ENCODE measurements around the gene MOGAT2.
"Not testable (repeated sequence)": the region's sequence is repeated elsewhere in the genome, so short reads cannot be mapped to it uniquely, and the experiment has no call there.

Gene MOGAT2

DNA sequence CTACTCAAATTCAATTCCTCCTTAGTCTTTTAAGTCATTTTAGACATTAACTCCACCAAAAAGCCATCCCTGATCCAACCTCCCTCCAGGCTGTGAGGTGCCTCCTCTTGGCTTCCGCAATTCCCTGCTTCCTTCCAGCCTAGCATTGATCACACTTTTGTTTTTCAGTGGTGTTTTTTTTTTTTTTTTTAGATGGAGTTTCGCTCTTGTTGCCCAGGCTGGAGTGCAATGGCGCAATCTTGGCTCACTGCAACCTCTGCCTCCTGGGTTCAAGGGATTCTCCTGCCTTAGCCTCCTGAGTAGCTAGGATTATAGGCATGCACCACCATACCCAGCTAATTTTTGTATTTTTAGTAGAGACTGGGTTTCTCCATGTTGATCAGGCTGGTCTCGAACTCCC lies 25.5 kb downstream of the MOGAT2 start:
- not testable (repeated sequence) for H3K4me1 ChIP-seq (ENCODE audit: insufficient read depth, low read length); H3K9ac ChIP-seq (ENCODE audit: low read depth, low read length); H3K36me3 ChIP-seq (ENCODE audit: insufficient read depth, low read depth, low read length); H3K4me3 ChIP-seq (ENCODE audit: low read length); H3K27ac ChIP-seq (ENCODE audit: low read length); H3K9me3 ChIP-seq (ENCODE audit: insufficient read depth, low read depth, low read length)
- peaks cover 13% of the 10 kb centered on the region; the same call in 1 of the 2 replicates for H3K27me3 ChIP-seq (ENCODE audit: insufficient read depth, low read length)

DNA sequence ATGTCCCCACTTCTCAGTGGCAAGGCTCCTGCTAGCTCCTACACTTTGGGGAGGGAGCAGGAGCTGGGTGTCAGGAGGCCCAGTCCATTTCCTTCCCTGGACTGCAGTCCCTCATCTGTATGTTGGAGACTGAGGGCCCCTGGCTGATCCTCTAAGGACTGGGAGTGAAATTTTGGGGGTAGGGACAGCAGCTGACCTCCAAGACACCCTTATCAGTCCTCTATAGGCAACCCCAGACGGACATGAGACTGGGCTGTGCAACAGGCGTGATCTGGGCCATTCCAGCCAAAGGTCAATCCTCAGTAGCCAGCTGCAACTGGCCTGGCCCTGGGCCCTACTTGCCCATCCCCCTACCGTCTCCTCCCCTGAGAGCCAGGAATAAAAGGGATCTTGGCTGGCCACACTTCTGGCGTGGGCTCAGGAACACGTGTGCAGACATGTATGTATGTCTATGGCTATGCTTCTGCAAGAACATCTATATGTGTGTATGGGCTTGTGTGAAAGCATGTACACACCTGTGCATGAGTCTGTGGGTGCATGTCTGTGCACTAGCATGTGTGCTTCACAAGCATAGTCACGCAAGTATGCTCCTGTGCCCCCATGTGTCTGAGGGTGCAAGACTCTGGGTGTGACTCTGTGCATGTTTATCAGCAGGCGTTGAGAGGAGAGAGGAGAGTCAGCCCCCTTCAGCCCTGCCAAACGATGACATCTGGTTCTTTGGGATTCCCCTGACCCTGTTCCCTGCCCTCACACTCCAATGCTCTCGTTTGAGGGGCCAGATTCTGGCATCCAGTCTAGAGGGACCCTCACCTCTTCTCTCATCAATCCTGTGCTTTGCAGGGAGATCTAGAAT lies 26.3 kb downstream of the MOGAT2 start:
- Histone ChIP-seq H3K27ac (ENCODE audit: low read length) (no peak overlapping the region), H3K4me1 (ENCODE audit: insufficient read depth, low read length) (no peaks in the 10 kb centered on the region), H3K4me3 (ENCODE audit: low read length) (no peak overlapping the region), H3K27me3 (ENCODE audit: insufficient read depth, low read length) (peaks cover 13% of the 10 kb centered on the region; the same call in 1 of the 2 replicates), H3K36me3 (ENCODE audit: insufficient read depth, low read depth, low read length) (no peaks in the 10 kb centered on the region), H3K9ac (ENCODE audit: low read depth, low read length) (no peak overlapping the region), H3K9me3 (ENCODE audit: insufficient read depth, low read depth, low read length) (peaks cover 7% of the 10 kb centered on the region)

DNA sequence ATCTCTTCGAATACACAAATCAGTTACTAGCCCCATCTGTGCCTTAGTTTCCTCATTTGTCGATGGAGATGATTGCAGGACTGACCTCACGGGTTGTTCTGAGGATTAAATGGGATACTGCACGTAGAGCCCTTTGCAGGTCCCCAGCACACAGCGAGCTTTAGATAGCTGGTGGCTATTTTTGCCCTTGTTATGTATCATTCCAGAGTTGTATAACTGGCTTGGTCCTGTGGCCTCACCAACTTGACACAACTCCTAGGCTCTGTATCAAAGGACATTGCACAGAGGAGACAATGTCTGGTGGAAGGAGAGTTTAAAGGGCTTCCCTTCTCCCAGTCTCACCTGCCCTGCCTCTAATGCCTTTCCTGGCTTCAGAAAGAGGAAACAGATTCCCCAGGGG lies 28.2 kb downstream of the MOGAT2 start:
- no peak overlapping the region for H3K4me3 ChIP-seq (ENCODE audit: low read length)
- no peaks in the 10 kb centered on the region for H3K36me3 ChIP-seq (ENCODE audit: insufficient read depth, low read depth, low read length)
- H3K27ac ChIP-seq (ENCODE audit: low read length): no peak overlapping the region
- H3K27me3 ChIP-seq (ENCODE audit: insufficient read depth, low read length): peaks cover 13% of the 10 kb centered on the region; the same call in 1 of the 2 replicates
- no peak overlapping the region for H3K9ac ChIP-seq (ENCODE audit: low read depth, low read length)
- H3K9me3 ChIP-seq (ENCODE audit: insufficient read depth, low read depth, low read length): peaks cover 7% of the 10 kb centered on the region
- H3K4me1 ChIP-seq (ENCODE audit: insufficient read depth, low read length): no peaks in the 10 kb centered on the region

DNA sequence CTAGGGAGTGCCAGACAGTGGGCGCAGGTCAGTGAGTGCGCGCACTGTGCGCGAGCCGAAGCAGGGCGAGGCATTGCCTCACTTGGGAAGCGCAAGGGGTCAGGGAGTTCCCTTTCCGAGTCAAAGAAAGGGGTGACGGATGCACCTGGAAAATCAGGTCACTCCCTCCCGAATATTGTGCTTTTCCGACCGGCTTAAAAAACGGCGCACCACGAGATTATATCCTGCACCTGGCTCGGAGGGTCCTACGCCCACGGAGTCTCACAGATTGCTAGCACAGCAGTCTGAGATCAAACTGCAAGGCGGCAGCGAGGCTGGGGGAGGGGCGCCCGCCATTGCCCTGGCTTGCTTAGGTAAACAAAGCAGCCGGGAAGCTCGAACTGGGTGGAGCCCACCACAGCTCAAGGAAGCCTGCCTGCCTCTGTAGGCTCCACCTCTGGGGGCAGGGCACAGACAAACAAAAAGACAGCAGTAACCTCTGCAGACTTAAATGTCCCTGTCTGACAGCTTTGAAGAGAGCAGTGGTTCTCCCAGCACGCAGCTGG lies 31.2 kb downstream of the MOGAT2 start:
- not testable (repeated sequence) for H3K36me3 ChIP-seq (ENCODE audit: insufficient read depth, low read depth, low read length); H3K4me3 ChIP-seq (ENCODE audit: low read length); H3K9ac ChIP-seq (ENCODE audit: low read depth, low read length); H3K27ac ChIP-seq (ENCODE audit: low read length); H3K4me1 ChIP-seq (ENCODE audit: insufficient read depth, low read length); H3K9me3 ChIP-seq (ENCODE audit: insufficient read depth, low read depth, low read length)
- H3K27me3 ChIP-seq (ENCODE audit: insufficient read depth, low read length): 0 out of 2 replicates have a peak, but pooled peaks cover 13% of the 10 kb centered on the region

DNA sequence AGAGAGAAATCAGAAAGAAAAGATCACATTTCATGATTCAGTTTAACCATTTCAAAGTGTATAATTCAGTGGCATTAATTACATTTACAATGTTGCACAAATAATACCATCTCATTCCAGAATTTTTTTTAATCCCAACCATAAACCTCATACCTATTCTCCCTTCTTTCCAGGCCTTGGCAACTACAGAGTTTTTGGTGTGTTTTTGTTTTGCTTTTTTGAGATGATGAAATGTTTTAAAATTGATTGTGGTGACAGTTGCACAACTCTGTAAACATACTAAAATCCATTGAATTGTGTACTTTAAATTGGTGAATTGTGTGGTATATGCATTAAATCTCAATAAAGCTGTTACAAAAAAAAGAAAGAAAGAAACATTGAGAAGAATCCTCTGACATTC lies 37.3 kb downstream of the MOGAT2 start:
- H3K27ac ChIP-seq (ENCODE audit: low read length); H3K36me3 ChIP-seq (ENCODE audit: insufficient read depth, low read depth, low read length); H3K4me3 ChIP-seq (ENCODE audit: low read length); H3K4me1 ChIP-seq (ENCODE audit: insufficient read depth, low read length); H3K27me3 ChIP-seq (ENCODE audit: insufficient read depth, low read length); H3K9ac ChIP-seq (ENCODE audit: low read depth, low read length); H3K9me3 ChIP-seq (ENCODE audit: insufficient read depth, low read depth, low read length): not testable (repeated sequence)

DNA sequence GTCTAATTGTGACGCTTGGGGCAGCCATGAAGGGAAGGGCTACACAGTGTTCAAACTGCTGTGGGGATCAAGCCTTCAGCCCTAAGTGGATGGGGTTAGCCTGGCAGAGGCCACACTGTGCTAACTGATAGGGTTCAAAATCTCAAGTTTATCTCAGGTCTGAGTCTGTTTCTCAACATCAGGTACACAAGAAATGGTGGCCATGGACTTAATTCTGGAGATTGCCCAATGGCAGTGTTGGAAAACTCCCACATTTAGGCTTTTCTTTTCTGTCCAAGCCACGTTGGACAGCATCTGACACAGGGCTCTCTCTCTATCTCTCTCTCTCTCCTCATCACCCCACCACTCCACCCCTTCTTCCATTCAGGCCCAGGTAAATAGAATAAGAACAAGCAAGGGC lies 40.0 kb downstream of the MOGAT2 start:
- H3K27ac ChIP-seq (ENCODE audit: low read length): no peak overlapping the region
- H3K4me1 ChIP-seq (ENCODE audit: insufficient read depth, low read length): no peaks in the 10 kb centered on the region
- no peaks in the 10 kb centered on the region for H3K27me3 ChIP-seq (ENCODE audit: insufficient read depth, low read length)
- no peaks in the 10 kb centered on the region for H3K9me3 ChIP-seq (ENCODE audit: insufficient read depth, low read depth, low read length)
- no peaks in the 10 kb centered on the region for H3K36me3 ChIP-seq (ENCODE audit: insufficient read depth, low read depth, low read length)
- no peak overlapping the region for H3K9ac ChIP-seq (ENCODE audit: low read depth, low read length)
- H3K4me3 ChIP-seq (ENCODE audit: low read length): no peak overlapping the region

DNA sequence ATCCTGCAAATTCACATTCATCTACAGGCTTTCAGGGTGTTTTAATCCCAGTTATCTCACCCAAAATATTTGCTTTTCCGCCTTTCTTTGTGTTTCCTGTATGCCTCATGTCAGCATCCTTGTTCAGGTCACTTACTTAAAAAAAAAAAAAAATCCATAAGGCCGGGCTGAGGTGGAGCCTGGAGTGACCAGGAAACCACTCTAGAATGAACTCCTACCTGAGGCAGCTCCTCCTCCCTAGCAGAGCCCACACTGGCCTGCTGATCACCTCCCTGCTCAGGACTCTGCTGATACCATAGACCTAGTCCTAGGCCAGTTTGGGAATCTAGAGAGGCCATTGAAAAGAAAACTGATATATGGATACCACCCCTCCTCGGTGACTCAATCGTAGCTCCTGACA lies 42.2 kb downstream of the MOGAT2 start:
- Histone ChIP-seq H3K9me3 (ENCODE audit: insufficient read depth, low read depth, low read length) (no peaks in the 10 kb centered on the region), H3K4me1 (ENCODE audit: insufficient read depth, low read length) (no peaks in the 10 kb centered on the region), H3K4me3 (ENCODE audit: low read length) (no peak overlapping the region), H3K9ac (ENCODE audit: low read depth, low read length) (no peak overlapping the region), H3K27me3 (ENCODE audit: insufficient read depth, low read length) (peaks cover 8% of the 10 kb centered on the region; the same call in 1 of the 2 replicates), H3K27ac (ENCODE audit: low read length) (no peak overlapping the region), H3K36me3 (ENCODE audit: insufficient read depth, low read depth, low read length) (no peaks in the 10 kb centered on the region)

DNA sequence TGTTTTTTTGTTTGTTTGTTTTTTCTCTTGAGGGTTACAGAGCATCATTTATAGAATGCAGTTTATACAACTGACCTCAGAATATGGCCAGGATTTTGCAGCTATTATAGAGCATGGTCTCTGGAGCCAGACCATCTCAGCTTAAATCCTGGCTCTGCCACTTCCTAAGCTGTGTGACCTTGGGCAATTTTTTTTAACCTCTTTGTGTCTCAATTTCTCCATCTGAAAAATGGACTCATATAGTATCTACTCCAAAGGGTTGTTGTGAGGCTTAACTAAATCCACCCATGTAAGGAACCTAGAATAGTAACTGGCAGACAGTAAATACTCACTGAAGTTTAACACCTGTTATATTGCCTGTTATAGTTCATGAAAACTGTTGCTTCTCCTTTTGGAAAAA lies 42.6 kb downstream of the MOGAT2 start:
- H3K27ac ChIP-seq (ENCODE audit: low read length): no peak overlapping the region
- peaks cover 8% of the 10 kb centered on the region; the same call in 1 of the 2 replicates for H3K27me3 ChIP-seq (ENCODE audit: insufficient read depth, low read length)
- H3K9ac ChIP-seq (ENCODE audit: low read depth, low read length): no peak overlapping the region
- H3K9me3 ChIP-seq (ENCODE audit: insufficient read depth, low read depth, low read length): no peaks in the 10 kb centered on the region
- H3K4me3 ChIP-seq (ENCODE audit: low read length): no peak overlapping the region
- no peaks in the 10 kb centered on the region for H3K36me3 ChIP-seq (ENCODE audit: insufficient read depth, low read depth, low read length)
- no peaks in the 10 kb centered on the region for H3K4me1 ChIP-seq (ENCODE audit: insufficient read depth, low read length)

DNA sequence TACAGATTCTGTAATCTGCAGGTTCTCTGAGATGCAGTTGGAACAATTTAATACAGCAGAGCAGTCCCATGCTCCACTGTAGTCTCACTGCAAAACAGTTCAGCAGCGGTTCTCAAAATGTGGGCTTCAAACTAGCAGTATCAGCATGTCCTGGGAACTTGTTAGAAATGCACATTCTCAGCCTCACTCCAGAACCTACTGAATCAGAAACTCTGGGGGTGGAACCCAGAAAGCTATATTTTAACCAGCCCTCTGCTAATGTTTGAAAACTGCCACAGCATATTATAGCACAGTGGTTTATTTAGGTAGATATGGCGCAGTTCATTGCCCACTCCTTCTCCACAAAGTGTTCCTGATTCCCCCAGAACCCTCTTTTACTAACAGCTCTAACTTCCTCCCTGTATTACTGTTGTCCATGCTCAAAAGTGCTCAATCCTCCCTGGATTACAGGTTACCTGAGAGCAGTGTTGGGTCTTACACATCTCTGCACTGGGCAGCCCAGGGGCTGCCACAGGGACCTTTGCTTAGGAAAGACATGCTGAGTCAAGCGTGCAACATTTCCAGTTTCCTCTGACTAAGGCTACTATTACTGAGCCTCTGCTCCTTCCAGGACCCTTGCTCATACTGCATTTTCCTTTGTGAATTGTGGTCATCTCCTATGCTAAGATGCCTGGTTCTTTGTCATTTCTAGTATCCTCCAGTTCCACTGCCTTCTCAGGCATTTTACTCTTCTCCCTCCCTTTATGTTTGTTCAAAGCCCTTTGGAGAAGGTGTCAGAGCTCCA lies 43.3 kb downstream of the MOGAT2 start:
- Histone ChIP-seq H3K4me1 (ENCODE audit: insufficient read depth, low read length) (no peaks in the 10 kb centered on the region), H3K9ac (ENCODE audit: low read depth, low read length) (no peak overlapping the region; the same call in 1 of the 2 replicates), H3K27me3 (ENCODE audit: insufficient read depth, low read length) (peaks cover 11% of the 10 kb centered on the region), H3K9me3 (ENCODE audit: insufficient read depth, low read depth, low read length) (no peaks in the 10 kb centered on the region), H3K36me3 (ENCODE audit: insufficient read depth, low read depth, low read length) (no peaks in the 10 kb centered on the region), H3K4me3 (ENCODE audit: low read length) (no peak overlapping the region), H3K27ac (ENCODE audit: low read length) (no peak overlapping the region)

DNA sequence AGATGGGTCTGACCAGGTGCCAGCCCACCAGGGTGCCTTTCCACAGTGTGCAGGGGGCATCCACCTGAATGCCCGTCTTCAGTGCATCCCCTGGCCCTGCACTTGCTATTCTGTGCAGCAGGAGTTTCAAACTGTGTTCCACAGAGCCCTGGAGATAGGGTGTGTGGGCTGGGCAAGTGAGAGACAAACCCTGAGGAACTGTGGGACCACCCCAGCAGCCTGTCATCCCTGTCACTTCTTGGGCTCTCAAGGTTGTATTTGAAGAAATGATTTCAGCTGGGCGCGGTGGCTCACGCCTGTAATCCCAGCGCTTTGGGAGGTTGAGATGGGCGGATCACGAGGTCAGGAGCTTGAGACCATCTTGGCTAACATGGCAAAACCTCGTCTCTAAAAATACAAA lies 44.5 kb downstream of the MOGAT2 start:
- no peak overlapping the region for H3K4me3 ChIP-seq (ENCODE audit: low read length)
- H3K4me1 ChIP-seq (ENCODE audit: insufficient read depth, low read length): no peaks in the 10 kb centered on the region; the same call in 1 of the 2 replicates
- no peaks in the 10 kb centered on the region for H3K9me3 ChIP-seq (ENCODE audit: insufficient read depth, low read depth, low read length)
- H3K27ac ChIP-seq (ENCODE audit: low read length): no peak overlapping the region
- no peak overlapping the region for H3K9ac ChIP-seq (ENCODE audit: low read depth, low read length)
- no peaks in the 10 kb centered on the region for H3K36me3 ChIP-seq (ENCODE audit: insufficient read depth, low read depth, low read length)
- peaks cover 24% of the 10 kb centered on the region for H3K27me3 ChIP-seq (ENCODE audit: insufficient read depth, low read length)

DNA sequence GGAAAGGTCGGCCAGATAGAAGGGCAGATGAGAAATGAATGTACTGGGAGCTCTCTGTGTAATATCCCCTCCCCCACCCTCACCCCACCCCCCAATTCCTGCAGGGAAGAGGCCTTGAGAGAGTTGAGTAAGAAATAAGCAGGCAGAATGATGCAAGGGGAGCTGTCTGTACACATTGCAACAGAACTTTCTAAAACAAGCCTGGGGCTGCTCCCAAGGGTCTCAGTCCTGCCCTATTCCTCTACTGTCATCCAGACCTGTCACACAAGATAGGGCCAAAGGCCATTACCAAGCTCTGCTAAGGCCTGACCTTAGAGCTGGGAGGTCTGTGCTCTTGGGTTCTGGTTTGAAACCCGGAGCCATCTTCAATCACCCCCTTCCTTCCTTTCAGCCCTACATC lies 45.2 kb downstream of the MOGAT2 start:
- Histone ChIP-seq H3K4me1 (ENCODE audit: insufficient read depth, low read length) (peaks cover under 1% of the 10 kb centered on the region; the same call in 1 of the 2 replicates), H3K27ac (ENCODE audit: low read length) (no peak overlapping the region), H3K4me3 (ENCODE audit: low read length) (no peak overlapping the region), H3K36me3 (ENCODE audit: insufficient read depth, low read depth, low read length) (no peaks in the 10 kb centered on the region), H3K27me3 (ENCODE audit: insufficient read depth, low read length) (peaks cover 31% of the 10 kb centered on the region), H3K9me3 (ENCODE audit: insufficient read depth, low read depth, low read length) (no peaks in the 10 kb centered on the region), H3K9ac (ENCODE audit: low read depth, low read length) (no peak overlapping the region)
